D721Med (cell line): ENCODE results near the gene CD8A.

ENCODE experiments used
- DNase-seq: peaks from one replicate; pipeline ENCODE4 v3.0.0; 2011; ENCODE audit warnings: low spot score; ENCODE audit not compliant: insufficient read length
- FAIRE-seq: peaks from 2 replicates; lab custom pipeline; 2011; peaks lifted over from hg19 to GRCh38; lab: Jason Lieb, UNC
- TF ChIP-seq, protein P1 (sequence below): IDR thresholded peaks from 2 replicates; pipeline ENCODE4 v1.5.1; 2012; ENCODE audit warnings: mild to moderate bottlenecking, control low read depth; ENCODE audit not compliant: insufficient read depth; ENCODE audit errors: missing control alignments

CD8A gene

DNA sequence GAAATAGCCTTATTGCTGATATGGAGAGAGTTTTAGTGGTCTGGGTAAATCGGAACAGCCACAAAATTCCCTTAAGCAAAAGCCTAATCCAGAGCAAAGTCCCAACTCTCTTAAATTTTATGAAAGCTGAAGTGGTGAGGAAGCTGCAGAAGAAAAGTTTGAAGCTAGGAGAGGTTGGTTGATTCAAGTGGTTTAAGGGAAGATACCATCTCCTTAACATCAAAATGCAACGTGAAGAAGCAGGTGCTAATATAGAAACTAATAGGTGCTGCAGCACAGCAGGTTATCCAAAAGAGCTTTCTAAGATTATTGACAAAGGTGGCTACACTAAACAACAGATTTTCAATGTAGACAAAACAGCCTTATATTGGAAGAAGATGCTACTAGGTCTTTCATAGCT lies 28.2 kb upstream of the CD8A start:
- DNase-seq (no peak), FAIRE-seq (no peak)
- TF ChIP-seq, protein P1, sequence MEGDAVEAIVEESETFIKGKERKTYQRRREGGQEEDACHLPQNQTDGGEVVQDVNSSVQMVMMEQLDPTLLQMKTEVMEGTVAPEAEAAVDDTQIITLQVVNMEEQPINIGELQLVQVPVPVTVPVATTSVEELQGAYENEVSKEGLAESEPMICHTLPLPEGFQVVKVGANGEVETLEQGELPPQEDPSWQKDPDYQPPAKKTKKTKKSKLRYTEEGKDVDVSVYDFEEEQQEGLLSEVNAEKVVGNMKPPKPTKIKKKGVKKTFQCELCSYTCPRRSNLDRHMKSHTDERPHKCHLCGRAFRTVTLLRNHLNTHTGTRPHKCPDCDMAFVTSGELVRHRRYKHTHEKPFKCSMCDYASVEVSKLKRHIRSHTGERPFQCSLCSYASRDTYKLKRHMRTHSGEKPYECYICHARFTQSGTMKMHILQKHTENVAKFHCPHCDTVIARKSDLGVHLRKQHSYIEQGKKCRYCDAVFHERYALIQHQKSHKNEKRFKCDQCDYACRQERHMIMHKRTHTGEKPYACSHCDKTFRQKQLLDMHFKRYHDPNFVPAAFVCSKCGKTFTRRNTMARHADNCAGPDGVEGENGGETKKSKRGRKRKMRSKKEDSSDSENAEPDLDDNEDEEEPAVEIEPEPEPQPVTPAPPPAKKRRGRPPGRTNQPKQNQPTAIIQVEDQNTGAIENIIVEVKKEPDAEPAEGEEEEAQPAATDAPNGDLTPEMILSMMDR = no peak

DNA sequence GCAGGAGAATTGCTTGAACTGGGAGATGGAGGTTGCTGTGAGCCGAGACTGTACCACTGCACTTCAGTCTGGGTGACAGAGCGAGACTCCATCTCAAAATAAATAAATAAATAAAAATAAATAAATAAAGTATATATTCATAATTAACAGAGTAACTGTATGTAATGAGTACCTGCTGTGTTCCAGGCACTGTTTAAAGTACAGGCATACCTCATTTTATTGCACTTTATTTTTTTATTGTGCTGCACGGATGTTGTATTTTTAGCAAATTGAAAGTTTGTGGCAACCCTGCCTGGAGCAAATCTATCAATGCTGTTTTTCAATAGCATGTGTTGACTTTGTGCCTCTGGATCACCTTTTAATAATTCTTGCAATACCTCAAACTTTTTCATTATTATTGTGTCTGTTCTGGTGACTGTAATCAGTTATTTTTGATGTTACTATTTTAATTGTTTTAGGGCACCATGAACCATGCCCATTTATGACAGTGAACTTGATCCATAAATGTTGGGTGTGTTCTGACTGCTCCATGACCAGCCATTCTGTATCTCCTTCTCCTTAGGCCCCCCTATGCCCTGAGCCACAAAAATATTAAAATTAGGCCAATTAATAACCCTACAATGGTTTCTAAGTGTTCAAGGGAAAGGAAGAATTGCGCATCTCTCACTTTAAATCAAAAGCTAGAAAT lies 27.5 kb upstream of the CD8A start:
- no peak for DNase-seq
- no peak for FAIRE-seq
- TF ChIP-seq, protein P1 = no peak

DNA sequence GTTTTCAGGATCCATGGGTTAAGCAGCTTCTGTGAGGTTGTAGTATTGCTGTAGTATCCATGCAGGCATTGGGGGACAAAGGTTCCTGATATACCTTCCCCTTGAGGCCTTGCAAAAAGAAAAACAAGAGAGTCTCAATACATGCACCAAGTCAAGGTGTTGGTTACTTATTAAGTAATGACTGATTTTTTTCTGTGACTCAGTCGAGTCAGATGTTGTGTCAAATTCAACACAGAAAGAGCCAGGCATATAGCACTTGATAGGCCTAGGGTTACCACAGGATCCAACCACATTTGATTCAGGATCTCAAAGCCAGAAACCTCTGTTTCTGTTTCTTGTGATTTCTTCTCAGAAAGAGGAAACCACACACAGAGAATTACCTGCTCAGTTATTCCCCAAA lies 24.9 kb upstream of the CD8A start:
- DNase-seq (no peak), FAIRE-seq (no peak)
- TF ChIP-seq, protein P1 = no peak

DNA sequence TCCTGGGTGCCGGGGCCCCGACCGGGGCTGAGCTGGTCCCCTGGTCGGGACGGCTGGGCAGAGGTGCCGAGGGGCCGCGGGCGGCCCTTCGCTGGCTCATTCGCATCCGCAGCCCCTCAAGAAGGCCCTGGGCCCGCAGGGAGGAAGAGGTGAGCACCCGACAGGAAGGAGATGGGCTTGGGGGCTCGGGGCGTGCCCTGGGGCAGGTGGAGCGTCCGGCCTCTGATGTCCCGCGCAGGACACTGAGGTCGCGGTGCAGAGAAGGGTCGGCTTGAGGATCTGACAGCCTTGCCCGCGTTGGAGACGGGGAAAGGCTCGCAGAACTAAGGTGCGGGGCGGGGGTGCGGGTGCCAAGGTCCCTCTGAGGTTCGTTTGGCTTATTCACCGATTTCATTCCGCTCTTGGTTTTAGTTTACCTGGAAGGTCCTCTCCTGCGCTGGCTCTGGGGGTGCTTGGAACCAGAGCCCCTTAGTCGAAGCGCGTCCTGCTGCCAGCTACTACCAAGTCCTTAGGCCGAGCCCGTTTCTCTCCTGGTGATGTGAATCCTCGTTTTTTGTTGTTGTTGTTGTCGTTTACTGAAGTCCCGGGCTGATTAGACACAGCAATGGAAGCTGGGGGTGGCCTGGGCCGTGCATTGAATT lies 18.9 kb upstream of the CD8A start:
- TF ChIP-seq, protein P1 = no peak
- FAIRE-seq (no peak), DNase-seq (no peak)

DNA sequence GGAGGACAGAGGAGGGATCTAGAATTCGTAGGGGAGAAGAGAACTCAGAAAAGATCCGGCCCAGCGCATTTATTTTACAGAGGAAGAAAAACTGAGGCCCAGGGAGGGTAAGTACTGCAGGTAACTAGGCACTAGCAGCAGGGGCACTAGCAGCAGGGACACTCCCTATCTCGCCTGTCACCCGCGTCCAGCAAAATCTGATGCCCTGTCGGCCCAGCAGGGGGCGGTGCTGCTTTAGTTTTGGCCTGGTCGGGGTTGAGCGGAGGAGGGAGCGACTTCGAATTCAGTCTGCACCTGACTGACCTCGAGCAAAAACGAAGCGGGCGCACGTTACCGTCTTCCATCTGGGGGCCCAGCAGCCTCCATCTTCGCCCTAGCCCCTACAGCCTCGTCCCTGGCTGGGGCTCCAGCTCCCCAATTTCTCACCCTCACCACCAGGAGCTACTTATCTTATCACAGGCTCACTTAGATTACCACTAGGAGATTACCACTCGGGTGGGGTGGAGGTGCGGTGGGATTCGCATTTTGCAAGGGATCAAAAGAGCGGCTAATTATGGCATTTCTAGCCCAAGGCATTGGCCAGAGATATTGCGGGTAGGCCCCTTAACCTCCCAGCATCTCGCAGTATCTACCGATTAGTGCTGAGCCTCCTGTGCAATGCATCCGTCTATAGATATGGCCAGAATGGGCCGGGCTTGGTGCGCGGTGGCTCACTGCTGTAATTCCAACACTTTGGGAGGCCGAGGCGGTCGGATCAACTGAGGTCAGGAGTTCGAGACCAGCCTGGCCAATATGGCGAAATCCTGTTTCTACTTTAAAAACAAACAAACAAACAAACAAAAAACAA lies 17.8 kb upstream of the CD8A start:
- peak; percentile 81 for DNase-seq
- no peak for FAIRE-seq
- TF ChIP-seq, protein P1 = peak; percentile 96

DNA sequence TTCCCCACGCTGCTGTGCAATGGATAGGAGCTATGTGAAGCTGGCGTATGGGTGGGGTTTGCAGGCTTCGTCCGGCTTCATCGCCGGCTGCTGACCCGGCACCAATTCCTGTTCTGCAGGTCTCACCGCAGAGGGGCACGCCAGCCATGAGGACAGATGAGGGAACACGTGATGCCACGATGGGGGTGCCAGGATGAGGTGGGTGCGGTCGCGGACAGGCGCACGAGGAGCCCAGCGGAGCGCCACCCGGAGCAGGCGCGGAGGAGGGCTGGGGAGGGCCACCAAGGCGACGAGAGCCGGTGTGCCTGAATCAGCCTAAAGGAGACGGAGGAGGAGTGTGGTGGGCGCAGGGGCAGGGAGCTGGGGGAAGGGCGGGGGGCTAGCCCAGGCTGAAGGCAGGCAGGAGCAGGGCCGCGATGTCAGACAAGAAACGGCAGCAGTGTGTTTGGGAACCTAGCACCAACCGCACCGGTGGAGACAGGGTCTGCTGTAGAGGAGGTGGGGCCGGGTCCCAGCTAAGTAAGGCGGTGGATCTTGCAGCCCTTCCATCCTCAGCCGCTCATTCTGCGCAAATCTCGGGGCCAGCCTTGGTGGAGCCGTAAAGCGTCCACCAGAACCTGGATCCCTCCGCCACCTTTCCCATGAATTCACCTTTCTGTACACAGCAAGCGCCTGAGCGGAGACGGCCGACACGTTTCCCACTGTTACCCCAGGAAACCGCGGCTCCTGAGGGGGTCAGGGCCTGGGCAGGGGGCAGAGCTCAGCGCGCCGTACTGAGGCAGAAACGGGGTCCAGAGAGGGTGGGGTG lies 17.0 kb upstream of the CD8A start:
- TF ChIP-seq, protein P1 = no peak
- no peak for FAIRE-seq
- peak; percentile 63 for DNase-seq
